ENCODE data around the gene NOVA1. TPM values are rescaled to one million over a fixed set of nuclear protein-coding genes. Genes with fewer than 3 reads are reported as not detected.

Gene NOVA1
- total and polyA plus RNA-seq, 2 of the 4 experiments (the other 2 are of a cell fraction): 0.90 to 3.0 TPM

DNA sequence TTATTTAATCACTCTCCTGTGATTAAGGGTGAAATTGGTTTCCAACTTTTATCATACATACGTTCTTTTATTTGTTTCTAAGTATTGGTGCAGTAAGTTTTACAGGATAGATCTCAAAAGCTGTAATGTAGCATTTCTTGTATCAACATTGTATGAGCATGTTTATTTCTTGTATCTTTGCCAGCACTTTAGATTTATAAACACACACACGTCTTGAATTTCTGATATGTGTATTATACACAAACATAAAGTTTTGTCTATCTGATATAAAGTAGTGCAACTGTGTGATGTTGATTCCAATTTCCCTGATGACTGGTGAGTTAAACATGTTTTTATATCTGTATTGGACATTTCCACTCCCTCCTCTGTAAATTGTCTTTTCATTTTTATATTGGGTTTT lies 134.7 kb downstream of the NOVA1 start:
- POLR2A ChIA-PET (ENCODE audit: unreplicated experiment): no interaction called here

More for the DNA sequence above, 134.7 kb downstream of the NOVA1 start:
- H3K36me3 ChIP-seq (ENCODE audit: control insufficient read depth, insufficient read depth, low read length): no peaks in the 10 kb centered on the region
- no peaks in the 10 kb centered on the region for H3K79me1 ChIP-seq (ENCODE audit: low read depth in 1 of 2, low read length in 2 of 2)
- H2AFZ ChIP-seq (replicated peaks; ENCODE audit: low read length, poor library complexity): no peak overlapping the region
- H4K5ac ChIP-seq (ENCODE audit: low read depth, low read length): no peak overlapping the region
- BruUV-seq (replicated peaks): no TSS peak
- H3K9me1 ChIP-seq (ENCODE audit: insufficient read depth, low read length): no peaks in the 10 kb centered on the region
- ATAC-seq (ENCODE audit: low read depth): peak; percentile 35
- no peak overlapping the region for H4K91ac ChIP-seq (ENCODE audit: insufficient read depth, low read depth, low read length)
- no peaks in the 10 kb centered on the region for H3K27me3 ChIP-seq (ENCODE audit: control insufficient read depth, insufficient read depth, low read length)
- H3K4me3 ChIP-seq (ENCODE audit: insufficient read depth, low read depth, low read length): no peak overlapping the region
- intact Hi-C loops (cut with micrococcal nuclease): no loop called here
- peak; percentile 8 for DNase-seq
- H2AK9ac ChIP-seq (replicated peaks; ENCODE audit: low read depth, low read length, poor library complexity): no peak overlapping the region
- TF ChIP-seq CHD1 (IDR thresholded peaks at IDR 0.05; ENCODE audit: low read depth, low read length): no peak
- no peak for TF ChIP-seq RFX5 (IDR thresholded peaks at IDR 0.05; ENCODE audit: low read depth, low read length)
- no peak for TF ChIP-seq BHLHE40 (IDR thresholded peaks at IDR 0.05; ENCODE audit: low read depth, low read length)
- no peak for TF ChIP-seq NFE2L2 (IDR thresholded peaks at IDR 0.05; ENCODE audit: low read depth, low read length)
- TF ChIP-seq, protein P1, sequence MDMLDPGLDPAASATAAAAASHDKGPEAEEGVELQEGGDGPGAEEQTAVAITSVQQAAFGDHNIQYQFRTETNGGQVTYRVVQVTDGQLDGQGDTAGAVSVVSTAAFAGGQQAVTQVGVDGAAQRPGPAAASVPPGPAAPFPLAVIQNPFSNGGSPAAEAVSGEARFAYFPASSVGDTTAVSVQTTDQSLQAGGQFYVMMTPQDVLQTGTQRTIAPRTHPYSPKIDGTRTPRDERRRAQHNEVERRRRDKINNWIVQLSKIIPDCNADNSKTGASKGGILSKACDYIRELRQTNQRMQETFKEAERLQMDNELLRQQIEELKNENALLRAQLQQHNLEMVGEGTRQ (IDR thresholded peaks at IDR 0.05; ENCODE audit: low read depth, low read length): no peak
- no peak for TF ChIP-seq CEBPB (IDR thresholded peaks at IDR 0.05; ENCODE audit: low read depth, low read length)
- TF ChIP-seq, protein P2, sequence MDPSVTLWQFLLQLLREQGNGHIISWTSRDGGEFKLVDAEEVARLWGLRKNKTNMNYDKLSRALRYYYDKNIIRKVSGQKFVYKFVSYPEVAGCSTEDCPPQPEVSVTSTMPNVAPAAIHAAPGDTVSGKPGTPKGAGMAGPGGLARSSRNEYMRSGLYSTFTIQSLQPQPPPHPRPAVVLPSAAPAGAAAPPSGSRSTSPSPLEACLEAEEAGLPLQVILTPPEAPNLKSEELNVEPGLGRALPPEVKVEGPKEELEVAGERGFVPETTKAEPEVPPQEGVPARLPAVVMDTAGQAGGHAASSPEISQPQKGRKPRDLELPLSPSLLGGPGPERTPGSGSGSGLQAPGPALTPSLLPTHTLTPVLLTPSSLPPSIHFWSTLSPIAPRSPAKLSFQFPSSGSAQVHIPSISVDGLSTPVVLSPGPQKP (IDR thresholded peaks at IDR 0.05; ENCODE audit: borderline replicate concordance, low read depth, low read length): no peak
- no peak for TF ChIP-seq FOS (IDR thresholded peaks at IDR 0.05; ENCODE audit: low read depth, low read length)
- no peak for TF ChIP-seq SMC3 (IDR thresholded peaks at IDR 0.05; ENCODE audit: low read depth, low read length)
- TF ChIP-seq MAZ (IDR thresholded peaks at IDR 0.05; ENCODE audit: borderline replicate concordance, low read depth, low read length): no peak
- TF ChIP-seq, protein P3, sequence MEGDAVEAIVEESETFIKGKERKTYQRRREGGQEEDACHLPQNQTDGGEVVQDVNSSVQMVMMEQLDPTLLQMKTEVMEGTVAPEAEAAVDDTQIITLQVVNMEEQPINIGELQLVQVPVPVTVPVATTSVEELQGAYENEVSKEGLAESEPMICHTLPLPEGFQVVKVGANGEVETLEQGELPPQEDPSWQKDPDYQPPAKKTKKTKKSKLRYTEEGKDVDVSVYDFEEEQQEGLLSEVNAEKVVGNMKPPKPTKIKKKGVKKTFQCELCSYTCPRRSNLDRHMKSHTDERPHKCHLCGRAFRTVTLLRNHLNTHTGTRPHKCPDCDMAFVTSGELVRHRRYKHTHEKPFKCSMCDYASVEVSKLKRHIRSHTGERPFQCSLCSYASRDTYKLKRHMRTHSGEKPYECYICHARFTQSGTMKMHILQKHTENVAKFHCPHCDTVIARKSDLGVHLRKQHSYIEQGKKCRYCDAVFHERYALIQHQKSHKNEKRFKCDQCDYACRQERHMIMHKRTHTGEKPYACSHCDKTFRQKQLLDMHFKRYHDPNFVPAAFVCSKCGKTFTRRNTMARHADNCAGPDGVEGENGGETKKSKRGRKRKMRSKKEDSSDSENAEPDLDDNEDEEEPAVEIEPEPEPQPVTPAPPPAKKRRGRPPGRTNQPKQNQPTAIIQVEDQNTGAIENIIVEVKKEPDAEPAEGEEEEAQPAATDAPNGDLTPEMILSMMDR (conservative IDR thresholded peaks at IDR 0.05; ENCODE audit: low read depth, low read length): no peak
- TF ChIP-seq RCOR1 (IDR thresholded peaks at IDR 0.05; ENCODE audit: insufficient replicate concordance, low read length): no peak
- no peak for TF ChIP-seq RAD21 (IDR thresholded peaks at IDR 0.05; ENCODE audit: low read length)
- dilution Hi-C loops (cut with HindIII; ENCODE audit: low sequenced_read_pairs, unreplicated experiment): no loop called here
- no peak overlapping the region for H3K18ac ChIP-seq (ENCODE audit: low read depth, low read length)
- H2BK5ac ChIP-seq (ENCODE audit: low read depth, low read length, poor library complexity, severe bottlenecking): no peak overlapping the region
- H3K9ac ChIP-seq (ENCODE audit: low read depth, low read length): no peak overlapping the region
- no peak overlapping the region for H2AK5ac ChIP-seq (ENCODE audit: low read depth, low read length)
- in situ Hi-C loops (cut with MboI; ENCODE audit: low sequenced_read_pairs): no loop called here
- no peak overlapping the region for H3K4me2 ChIP-seq (ENCODE audit: low read depth, low read length)
- CTCF ChIA-PET: no interaction called here
- H4K8ac ChIP-seq (ENCODE audit: low read depth in 2 of 2, low read length in 2 of 2): no peak overlapping the region
- no peaks in the 10 kb centered on the region for H3K9me3 ChIP-seq (ENCODE audit: control insufficient read depth, insufficient read depth, low read length)
- no CpG with 5 or more reads among the region's 2 CpGs for WGBS, 2 experiments (ENCODE audit: extremely low coverage in 2 of 2, insufficient read length in 1 of 2)
- H3K23ac ChIP-seq (ENCODE audit: low read depth, low read length): no peak overlapping the region
- H2BK120ac ChIP-seq (ENCODE audit: low read depth, low read length): no peak overlapping the region
- H2BK15ac ChIP-seq (ENCODE audit: low read depth, low read length): no peak overlapping the region
- H4K20me1 ChIP-seq (ENCODE audit: insufficient read depth, low read length): no peaks in the 10 kb centered on the region
- no peak overlapping the region for H3K14ac ChIP-seq (replicated peaks; ENCODE audit: low read depth, low read length)
- H2BK20ac ChIP-seq (ENCODE audit: low read depth, low read length): no peak overlapping the region
- H3K27ac ChIP-seq (ENCODE audit: insufficient read depth, low read length): no peak overlapping the region
- H3K4me1 ChIP-seq (ENCODE audit: control insufficient read depth, insufficient read depth, low read length): no peaks in the 10 kb centered on the region
- no peak overlapping the region for H3K56ac ChIP-seq (ENCODE audit: extremely low read depth, insufficient read depth, low read length)
- no peak overlapping the region for H3K4ac ChIP-seq (ENCODE audit: low read depth, low read length)
